AG09309 (cell line): Measurements from ENCODE around the gene SCAND1.
A peak's percentile ranks its signal among the peaks of the same experiment; 100 is the strongest.

ENCODE experiments used
- DNase-seq: peaks from one replicate; pipeline ENCODE4 v3.0.0-alpha.2; 2010; ENCODE audit warnings: low read depth
- H3K4me3 ChIP-seq: 2 replicates; pipeline ENCODE4 v1.5.1; 2011; ENCODE audit warnings: mild to moderate bottlenecking, low read depth, low read length, moderate library complexity; ENCODE audit not compliant: control insufficient read depth
- TF ChIP-seq, protein P1 (sequence below): IDR thresholded peaks from 2 replicates; pipeline ENCODE4 v1.5.1; 2011; ENCODE audit warnings: mild to moderate bottlenecking, low read depth, low read length, inconsistent platforms; ENCODE audit not compliant: insufficient read depth, control insufficient read depth; ENCODE audit errors: missing control alignments

The SCAND1 gene

DNA sequence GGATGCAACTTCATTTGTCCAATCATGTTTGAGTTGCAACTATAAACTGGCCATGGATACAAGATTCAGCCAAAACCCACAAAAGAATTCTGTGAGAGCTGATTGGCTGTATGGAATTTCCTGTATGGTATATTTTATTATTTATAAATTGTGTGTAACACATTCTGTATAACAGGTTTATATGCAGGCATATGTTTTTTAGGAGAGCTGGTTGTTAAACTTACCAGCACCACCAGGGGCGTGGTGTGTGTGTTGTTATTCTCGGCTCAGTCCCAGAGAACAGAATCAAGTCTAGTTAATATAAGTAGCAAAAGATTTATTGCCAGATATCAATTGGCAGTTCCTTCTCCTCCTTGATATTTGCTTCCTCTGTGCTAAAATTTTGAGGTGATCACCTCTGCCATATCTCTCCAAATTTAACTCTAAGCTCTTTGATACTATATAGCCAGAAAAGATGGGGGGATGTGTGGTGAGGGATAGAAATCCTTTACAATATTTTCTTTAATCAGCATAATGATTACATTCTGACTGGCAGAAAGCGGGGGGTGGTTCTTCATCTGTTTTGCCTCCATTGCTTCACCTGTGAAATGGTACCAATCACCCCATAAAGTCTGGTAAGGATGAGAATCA is 37.0 kb upstream of the SCAND1 start:
- TF ChIP-seq, protein P1, sequence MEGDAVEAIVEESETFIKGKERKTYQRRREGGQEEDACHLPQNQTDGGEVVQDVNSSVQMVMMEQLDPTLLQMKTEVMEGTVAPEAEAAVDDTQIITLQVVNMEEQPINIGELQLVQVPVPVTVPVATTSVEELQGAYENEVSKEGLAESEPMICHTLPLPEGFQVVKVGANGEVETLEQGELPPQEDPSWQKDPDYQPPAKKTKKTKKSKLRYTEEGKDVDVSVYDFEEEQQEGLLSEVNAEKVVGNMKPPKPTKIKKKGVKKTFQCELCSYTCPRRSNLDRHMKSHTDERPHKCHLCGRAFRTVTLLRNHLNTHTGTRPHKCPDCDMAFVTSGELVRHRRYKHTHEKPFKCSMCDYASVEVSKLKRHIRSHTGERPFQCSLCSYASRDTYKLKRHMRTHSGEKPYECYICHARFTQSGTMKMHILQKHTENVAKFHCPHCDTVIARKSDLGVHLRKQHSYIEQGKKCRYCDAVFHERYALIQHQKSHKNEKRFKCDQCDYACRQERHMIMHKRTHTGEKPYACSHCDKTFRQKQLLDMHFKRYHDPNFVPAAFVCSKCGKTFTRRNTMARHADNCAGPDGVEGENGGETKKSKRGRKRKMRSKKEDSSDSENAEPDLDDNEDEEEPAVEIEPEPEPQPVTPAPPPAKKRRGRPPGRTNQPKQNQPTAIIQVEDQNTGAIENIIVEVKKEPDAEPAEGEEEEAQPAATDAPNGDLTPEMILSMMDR: peak; percentile 61
- no peak for DNase-seq
- no peak overlapping the region for H3K4me3 ChIP-seq

DNA sequence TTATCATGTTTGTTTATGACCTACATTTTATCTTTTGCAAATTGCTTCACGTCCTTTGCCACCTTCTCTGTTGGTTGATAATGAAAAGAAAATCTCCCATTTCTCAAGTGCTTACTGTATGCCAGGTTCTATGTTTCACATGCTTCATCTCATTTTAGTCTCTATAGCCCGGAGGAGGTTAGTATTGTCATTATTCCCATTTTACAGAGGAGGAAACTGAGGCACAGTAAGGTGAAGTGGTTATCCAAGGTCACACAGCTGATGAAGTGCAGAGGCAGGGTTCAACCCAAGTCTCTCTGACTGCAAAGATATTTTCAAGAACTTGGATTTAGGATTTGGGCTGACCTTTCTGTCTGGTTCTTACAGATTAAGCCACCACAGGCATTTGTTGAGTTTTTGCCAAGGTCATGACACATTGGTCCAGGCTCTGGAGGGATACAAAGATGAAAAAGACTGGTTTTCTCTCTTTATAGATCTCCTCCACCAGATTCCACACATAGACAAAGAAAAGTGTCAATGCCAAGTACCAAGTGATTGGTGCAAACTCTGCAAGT is 34.7 kb upstream of the SCAND1 start:
- TF ChIP-seq, protein P1: no peak
- H3K4me3 ChIP-seq: no peak overlapping the region
- no peak for DNase-seq

DNA sequence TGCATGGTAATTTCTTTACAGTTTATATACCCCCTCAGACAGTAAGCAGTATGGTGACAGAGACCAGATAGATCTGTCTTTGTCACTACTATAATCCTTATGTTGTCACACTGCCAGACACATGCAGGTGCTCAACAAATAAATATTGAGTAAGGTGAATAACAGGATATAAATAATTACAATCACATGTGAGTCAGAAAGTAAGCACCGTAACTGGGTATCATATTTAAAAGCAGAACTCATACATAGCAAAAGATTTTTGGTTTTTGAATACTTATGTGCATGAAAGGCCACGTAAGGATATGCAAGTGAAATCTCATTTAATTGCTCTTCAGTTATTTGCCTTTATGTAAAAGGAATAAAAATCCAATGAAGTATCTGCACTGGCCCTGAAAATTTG is 31.5 kb upstream of the SCAND1 start:
- TF ChIP-seq, protein P1: no peak
- no peak for DNase-seq
- no peak overlapping the region for H3K4me3 ChIP-seq

DNA sequence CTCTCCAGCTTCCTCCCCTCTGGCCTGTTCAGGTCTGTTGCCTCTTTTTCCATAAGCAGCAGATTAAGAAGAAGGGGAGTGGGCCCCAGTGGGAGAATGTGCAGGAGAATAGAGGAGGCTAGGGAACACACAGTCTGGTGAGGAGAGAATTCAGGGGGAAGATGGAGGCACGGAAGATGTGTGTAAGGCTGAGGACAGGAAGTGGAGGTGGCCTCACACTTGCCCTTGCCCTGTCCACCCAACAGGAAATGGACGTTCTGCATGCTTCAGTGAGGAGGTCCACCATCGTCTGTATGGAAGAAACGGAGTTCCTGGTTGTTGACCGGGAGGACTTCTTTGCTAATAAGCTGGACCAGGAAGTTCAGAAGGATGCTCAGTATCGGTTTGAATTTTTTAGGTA is 30.1 kb upstream of the SCAND1 start:
- DNase-seq: no peak
- TF ChIP-seq, protein P1: no peak
- H3K4me3 ChIP-seq: no peak overlapping the region

DNA sequence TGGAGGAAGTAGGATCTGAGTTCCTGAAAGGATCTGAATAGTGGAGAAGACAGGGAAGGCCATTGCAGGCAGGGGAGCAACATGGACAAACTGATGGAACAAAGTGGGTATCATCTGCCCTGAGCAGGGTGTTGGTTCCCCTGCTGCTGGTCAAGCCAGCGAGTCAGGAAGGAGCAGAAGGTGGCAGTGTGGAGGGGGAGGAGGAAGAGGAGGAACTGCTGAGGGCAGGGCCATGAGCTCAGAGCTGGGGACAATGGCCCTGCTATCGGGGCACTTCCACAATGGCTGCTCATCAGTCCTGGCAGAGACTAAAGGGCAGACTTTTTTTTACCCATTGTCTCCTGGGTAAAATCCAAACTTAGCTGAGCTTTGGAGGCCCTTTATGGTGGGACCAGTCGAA is 27.7 kb upstream of the SCAND1 start:
- DNase-seq: no peak
- TF ChIP-seq, protein P1: no peak
- no peak overlapping the region for H3K4me3 ChIP-seq

DNA sequence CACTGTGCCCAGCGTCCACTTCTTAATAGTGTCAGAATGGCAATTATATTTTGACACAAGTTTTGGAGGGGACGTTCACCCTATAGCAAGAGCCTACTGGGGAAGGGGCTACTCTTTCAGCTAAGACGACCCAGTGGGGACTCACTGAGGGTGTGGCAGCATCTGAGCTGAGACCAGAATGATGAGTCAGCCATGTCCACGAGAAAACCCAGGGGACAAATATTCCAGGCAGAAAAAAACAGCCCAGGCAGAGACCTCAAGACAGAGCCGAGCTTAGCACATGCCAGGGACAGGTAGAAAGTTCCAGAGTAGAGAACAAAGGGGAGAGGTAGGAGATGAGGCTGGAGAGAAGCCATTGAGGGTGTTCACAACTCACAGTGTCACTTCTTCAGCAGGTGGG is 25.2 kb upstream of the SCAND1 start:
- TF ChIP-seq, protein P1: no peak
- H3K4me3 ChIP-seq: no peak overlapping the region
- no peak for DNase-seq
